B cell (primary cell): ENCODE measurements around the gene LRRC49.

Experiments used
- EZH2 ChIP-seq: IDR thresholded peaks from 2 replicates; pipeline ENCODE4 v1.6.1; 2012; ENCODE audit warnings: borderline replicate concordance, low read depth, mild to moderate bottlenecking, moderate library complexity, low read length; ENCODE audit not compliant: insufficient read depth, poor library complexity, severe bottlenecking
- TF ChIP-seq, protein P1 (sequence below): fragments of 200-600 bp; IDR thresholded peaks from one replicate; pipeline ENCODE4 v1.8.0; 2022; ENCODE audit warnings: antibody characterized with exemption, mild to moderate bottlenecking

DNA sequence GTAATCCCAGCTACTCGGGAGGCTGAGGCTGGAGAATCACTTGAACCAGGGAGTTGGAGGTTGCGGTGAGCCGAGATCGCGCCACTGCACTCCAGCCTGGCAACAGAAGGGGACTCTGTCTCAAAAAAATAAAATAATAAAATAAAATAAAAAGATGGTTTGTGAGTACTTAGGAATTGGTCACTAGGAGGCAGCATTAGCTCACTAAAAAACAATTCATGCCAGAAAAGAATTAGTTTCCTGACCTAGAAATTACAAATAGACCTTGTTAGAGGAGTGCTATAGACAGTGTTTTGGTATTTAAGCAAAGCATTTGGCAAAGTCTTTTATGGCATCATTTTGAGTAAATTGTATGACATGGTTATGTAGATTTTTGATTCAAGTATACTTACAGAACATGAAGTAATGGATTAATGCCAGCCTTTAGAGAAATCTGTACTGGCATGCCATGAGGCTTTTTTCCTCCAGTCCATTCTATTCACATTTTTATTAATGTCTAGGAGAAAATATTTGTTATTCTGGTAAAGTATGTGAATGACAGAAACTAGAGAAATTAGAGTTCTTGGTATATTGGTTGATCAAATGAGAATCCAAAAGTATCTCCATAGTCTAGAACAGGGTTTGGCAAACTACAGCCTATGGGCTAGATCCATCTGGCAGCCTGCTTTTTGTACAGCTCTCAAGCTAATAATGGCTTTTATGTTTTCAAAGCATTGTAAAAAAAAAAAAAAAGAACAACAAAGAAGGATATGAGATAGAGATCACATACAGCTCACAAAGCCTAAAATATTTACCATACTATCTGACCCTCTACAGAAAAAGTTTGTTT lies 81.6 kb downstream of the LRRC49 start:
- TF ChIP-seq, protein P1, sequence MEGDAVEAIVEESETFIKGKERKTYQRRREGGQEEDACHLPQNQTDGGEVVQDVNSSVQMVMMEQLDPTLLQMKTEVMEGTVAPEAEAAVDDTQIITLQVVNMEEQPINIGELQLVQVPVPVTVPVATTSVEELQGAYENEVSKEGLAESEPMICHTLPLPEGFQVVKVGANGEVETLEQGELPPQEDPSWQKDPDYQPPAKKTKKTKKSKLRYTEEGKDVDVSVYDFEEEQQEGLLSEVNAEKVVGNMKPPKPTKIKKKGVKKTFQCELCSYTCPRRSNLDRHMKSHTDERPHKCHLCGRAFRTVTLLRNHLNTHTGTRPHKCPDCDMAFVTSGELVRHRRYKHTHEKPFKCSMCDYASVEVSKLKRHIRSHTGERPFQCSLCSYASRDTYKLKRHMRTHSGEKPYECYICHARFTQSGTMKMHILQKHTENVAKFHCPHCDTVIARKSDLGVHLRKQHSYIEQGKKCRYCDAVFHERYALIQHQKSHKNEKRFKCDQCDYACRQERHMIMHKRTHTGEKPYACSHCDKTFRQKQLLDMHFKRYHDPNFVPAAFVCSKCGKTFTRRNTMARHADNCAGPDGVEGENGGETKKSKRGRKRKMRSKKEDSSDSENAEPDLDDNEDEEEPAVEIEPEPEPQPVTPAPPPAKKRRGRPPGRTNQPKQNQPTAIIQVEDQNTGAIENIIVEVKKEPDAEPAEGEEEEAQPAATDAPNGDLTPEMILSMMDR, result no peak
- no peak for TF ChIP-seq EZH2
